H1 (cell line): ENCODE results near the gene AMY1A. TPM values are rescaled to one million over a fixed set of nuclear protein-coding genes. Genes with fewer than 3 reads are reported as not detected.
"Not testable (repeated sequence)": the region's sequence is repeated elsewhere in the genome, so short reads cannot be mapped to it uniquely, and the experiment has no call there.

Experiments used
- CTCF ChIA-PET: fragments of 300-600 bp; sonication (Branson Sonifier 250); formaldehyde crosslinking; loops from one replicate; lab custom pipeline; 2021; ENCODE audit not compliant: partially characterized antibody; lab: Charles Lee
- POLR2A ChIA-PET: fragments of 300-600 bp; sonication (Branson Sonifier 250); formaldehyde crosslinking; loops from one replicate; lab custom pipeline; 2021; ENCODE audit warnings: inconsistent platforms; ENCODE audit not compliant: partially characterized antibody; lab: Charles Lee
- DNase-seq, 2 experiments: peaks; one replicate each; pipeline versions ENCODE4 v3.0.0 to v3.0.0-alpha.2; 2010 to 2022; ENCODE audit warnings: low spot score in 2 of 2, low read depth in 1 of 2, mixed read lengths in 1 of 2
- FAIRE-seq: peaks from 2 replicates; lab custom pipeline; 2011; peaks lifted over from hg19 to GRCh38; lab: Jason Lieb, UNC
- H2AFZ ChIP-seq: 2 replicates; pipeline ENCODE4 v1.8.1; 2012; ENCODE audit warnings: low read length, inconsistent platforms
- H2AK5ac ChIP-seq: 2 replicates; pipeline ENCODE4 v1.6.1; 2013; ENCODE audit warnings: low read depth, low read length
- H2BK120ac ChIP-seq: replicated peaks from 2 replicates; pipeline ENCODE3; 2013; ENCODE audit warnings: low read depth, low read length, inconsistent platforms
- H2BK12ac ChIP-seq: 2 replicates; pipeline ENCODE4 v1.6.1; 2013; ENCODE audit warnings: low read depth, low read length
- H2BK15ac ChIP-seq: 2 replicates; pipeline ENCODE4 v1.6.1; 2013; ENCODE audit warnings: low read length
- H2BK20ac ChIP-seq: 2 replicates; pipeline ENCODE4 v1.6.1; 2013; ENCODE audit warnings: low read length
- H2BK5ac ChIP-seq: 2 replicates; pipeline ENCODE4 v1.6.1; 2013; ENCODE audit warnings: low read depth, low read length
- H3K14ac ChIP-seq: 2 replicates; pipeline ENCODE4 v1.6.1; 2013; ENCODE audit warnings: inconsistent platforms; ENCODE audit not compliant: insufficient read length
- H3K18ac ChIP-seq: 2 replicates; pipeline ENCODE4 v1.6.1; 2013; ENCODE audit warnings: low read length; ENCODE audit errors: extremely low read depth
- H3K23ac ChIP-seq: 2 replicates; pipeline ENCODE4 v1.6.1; 2013; ENCODE audit warnings: inconsistent platforms; ENCODE audit not compliant: insufficient read length
- H3K23me2 ChIP-seq: 2 replicates; pipeline ENCODE4 v1.6.1; 2013; ENCODE audit warnings: low read depth, low read length
- H3K27ac ChIP-seq: 2 replicates; pipeline ENCODE4 v1.6.1; 2011; ENCODE audit warnings: low read depth, low read length, inconsistent platforms
- H3K27me3 ChIP-seq, 4 experiments: replicated peaks in 1 of 4; 1 replicate in 1 of 4; 2 replicates in 3 of 4; pipeline versions ENCODE4 v1.6.1 to v1.8.1; 2011 to 2013; ENCODE audit warnings: low read length in 3 of 4, mild to moderate bottlenecking in 3 of 4, inconsistent platforms in 2 of 4, mixed read lengths in 2 of 4, moderate library complexity in 1 of 4; ENCODE audit not compliant: control insufficient read depth in 3 of 4, insufficient read depth in 3 of 4; ENCODE audit errors: extremely low read depth in 1 of 4
- H3K36me3 ChIP-seq, 4 experiments: 2 replicates each; pipeline versions ENCODE4 v1.6.1 to v1.8.1; 2011 to 2013; ENCODE audit warnings: mild to moderate bottlenecking in 4 of 4, low read length in 3 of 4, moderate library complexity in 2 of 4, control low read depth in 1 of 4, inconsistent platforms in 1 of 4; ENCODE audit not compliant: insufficient read depth in 4 of 4, control insufficient read depth in 2 of 4
- H3K4ac ChIP-seq: replicated peaks from 2 replicates; pipeline ENCODE3; 2013; ENCODE audit warnings: low read length, low read depth, mixed read lengths, inconsistent platforms; ENCODE audit not compliant: insufficient read length
- H3K4me1 ChIP-seq, 4 experiments: replicated peaks in 1 of 4; 1 replicate in 1 of 4; 2 replicates in 3 of 4; pipeline versions ENCODE4 v1.6.1 to v1.8.1; 2011 to 2013; ENCODE audit warnings: low read length in 3 of 4, inconsistent platforms in 2 of 4, mixed read lengths in 1 of 4; ENCODE audit not compliant: insufficient read depth in 4 of 4, control insufficient read depth in 3 of 4
- H3K4me2 ChIP-seq, 2 experiments: 2 replicates each; pipeline versions ENCODE4 v1.6.1 to v1.8.1; 2011 to 2013; ENCODE audit warnings: low read depth in 2 of 2, low read length in 2 of 2, control low read depth in 1 of 2, inconsistent platforms in 1 of 2, mild to moderate bottlenecking in 1 of 2; ENCODE audit not compliant: insufficient read depth in 1 of 2
- H3K4me3 ChIP-seq, 4 experiments: fragments of 200-600, 300-600 bp in 1 of 4; sonication (generic), shearing (Covaris generic), sonication (Bioruptor Twin) in 1 of 4; 2 replicates each; pipeline versions ENCODE4 v1.5.1 to v1.8.1; 2011 to 2016; ENCODE audit warnings: low read length in 4 of 4, low read depth in 3 of 4, control low read depth in 2 of 4, inconsistent platforms in 2 of 4, mild to moderate bottlenecking in 2 of 4, mixed read lengths in 1 of 4, moderate library complexity in 1 of 4; ENCODE audit not compliant: insufficient read depth in 2 of 4; ENCODE audit errors: extremely low read depth in 1 of 4
- H3K56ac ChIP-seq: replicated peaks from 2 replicates; pipeline ENCODE3; 2013; ENCODE audit warnings: low read depth, mild to moderate bottlenecking, mixed read lengths, low read length, inconsistent platforms; ENCODE audit not compliant: insufficient read length
- H3K79me1 ChIP-seq: 2 replicates; pipeline ENCODE4 v1.6.1; 2013; ENCODE audit warnings: low read depth, low read length, control low read depth
- H3K79me2 ChIP-seq, 2 experiments: 2 replicates each; pipeline versions ENCODE4 v1.6.1 to v1.8.1; 2012 to 2013; ENCODE audit warnings: low read length in 2 of 2, mild to moderate bottlenecking in 2 of 2, inconsistent platforms in 1 of 2; ENCODE audit not compliant: insufficient read depth in 2 of 2, control insufficient read depth in 1 of 2
- H3K9ac ChIP-seq, 4 experiments: replicated peaks in 1 of 4; 1 replicate in 1 of 4; 2 replicates in 3 of 4; pipeline versions ENCODE4 v1.6.1 to v1.8.1; 2011 to 2013; ENCODE audit warnings: low read depth in 3 of 4, low read length in 3 of 4, control low read depth in 2 of 4, mild to moderate bottlenecking in 2 of 4, moderate library complexity in 2 of 4, inconsistent platforms in 1 of 4; ENCODE audit errors: extremely low read depth in 1 of 4
- H3K9me3 ChIP-seq, 2 experiments: 2 replicates each; pipeline versions ENCODE4 v1.6.1 to v1.8.1; 2012 to 2013; ENCODE audit warnings: mild to moderate bottlenecking in 2 of 2, moderate library complexity in 2 of 2, control low read depth in 1 of 2, inconsistent platforms in 1 of 2, low read depth in 1 of 2, low read length in 1 of 2, mixed read lengths in 1 of 2; ENCODE audit not compliant: insufficient read depth in 2 of 2
- H4K20me1 ChIP-seq, 2 experiments: replicated peaks in 1 of 2; 2 replicates each; pipeline versions ENCODE3 to v1.8.1; 2011 to 2013; ENCODE audit warnings: inconsistent platforms in 2 of 2, low read length in 2 of 2, mild to moderate bottlenecking in 1 of 2; ENCODE audit not compliant: insufficient read depth in 2 of 2, control insufficient read depth in 1 of 2
- H4K5ac ChIP-seq: 2 replicates; pipeline ENCODE4 v1.6.1; 2013; ENCODE audit warnings: low read length, low read depth, mixed read lengths, inconsistent platforms; ENCODE audit not compliant: insufficient read length
- H4K8ac ChIP-seq: 2 replicates; pipeline ENCODE4 v1.8.0; 2013; ENCODE audit warnings: mild to moderate bottlenecking, moderate library complexity, low read length, inconsistent platforms; ENCODE audit not compliant: insufficient read depth; ENCODE audit errors: extremely low read depth
- H4K91ac ChIP-seq: replicated peaks from 2 replicates; pipeline ENCODE3; 2013; ENCODE audit warnings: low read length, mixed read lengths, inconsistent platforms; ENCODE audit not compliant: insufficient read length
- WGBS, 2 experiments: shearing (Covaris generic) in 1 of 2; methylation state at CpG; one replicate each; pipeline versions ENCODE4 v1.1.6 to v1.1.7; 2013 to 2015; ENCODE audit warnings: low lambda C conversion rate in 2 of 2, mixed read lengths in 2 of 2, inconsistent platforms in 1 of 2, low coverage in 1 of 2, missing lambda C conversion rate in 1 of 2; ENCODE audit not compliant: insufficient replicate concordance in 2 of 2, insufficient coverage in 1 of 2, insufficient read length in 1 of 2; ENCODE audit errors: extremely low coverage in 1 of 2, missing lambda C conversion rate in 1 of 2; 5-methylcytosine and 5-hydroxymethylcytosine counted together
- polyA plus RNA-seq, 7 experiments: library from polyadenylated mRNA; depleted of rRNA in 3 of 7; stranded (reverse) in 5 of 7; unstranded in 2 of 7; fragments of >200 nt in 5 of 7; fragments of 200-250 nt in 2 of 7; gene quantifications; 1 replicate in 5 of 7; 2 replicates in 1 of 7; 4 replicates in 1 of 7; pipeline versions ENCODE4 v1.2.1 to v1.2.3, GENCODE V29; 2011 to 2013; ENCODE audit warnings: missing spikeins in 2 of 7, mixed read lengths in 2 of 7
- total RNA-seq: library from RNA; stranded (reverse); fragmentation: NEBNext Ultra II Directional; extraction: Animal tissue kit (Norgen Biotek cat#: 25700); gene quantifications from 2 replicates; pipeline ENCODE4 v1.2.1, GENCODE V29; 2021

AMY1A gene
- total and polyA plus RNA-seq, 2 of the 8 experiments (the other 6 are each of a cell fraction or from before 2014, with no cell fraction given), result not detected

- WGBS, 2 experiments, result no CpG with 5 or more reads among the region's 3 CpGs
- DNase-seq, H3K23ac ChIP-seq, CTCF ChIA-PET, H4K5ac ChIP-seq, H3K79me1 ChIP-seq, H2BK5ac ChIP-seq, H3K56ac ChIP-seq, H3K4ac ChIP-seq, POLR2A ChIA-PET, H3K27ac ChIP-seq, H3K23me2 ChIP-seq, H2BK120ac ChIP-seq, H2AK5ac ChIP-seq, FAIRE-seq, H4K8ac ChIP-seq, H3K27me3 ChIP-seq, H3K4me2 ChIP-seq, H4K20me1 ChIP-seq, H3K4me3 ChIP-seq, H2AFZ ChIP-seq, H2BK15ac ChIP-seq, H2BK12ac ChIP-seq, H2BK20ac ChIP-seq, H3K79me2 ChIP-seq, H3K9me3 ChIP-seq, H3K14ac ChIP-seq, H3K18ac ChIP-seq, H3K4me1 ChIP-seq, H3K9ac ChIP-seq, H3K36me3 ChIP-seq, H4K91ac ChIP-seq: not testable (repeated sequence)
Measured at GRCh38 chr1:103650305-103650704, 5.3 kb upstream of the AMY1A start.

DNA sequence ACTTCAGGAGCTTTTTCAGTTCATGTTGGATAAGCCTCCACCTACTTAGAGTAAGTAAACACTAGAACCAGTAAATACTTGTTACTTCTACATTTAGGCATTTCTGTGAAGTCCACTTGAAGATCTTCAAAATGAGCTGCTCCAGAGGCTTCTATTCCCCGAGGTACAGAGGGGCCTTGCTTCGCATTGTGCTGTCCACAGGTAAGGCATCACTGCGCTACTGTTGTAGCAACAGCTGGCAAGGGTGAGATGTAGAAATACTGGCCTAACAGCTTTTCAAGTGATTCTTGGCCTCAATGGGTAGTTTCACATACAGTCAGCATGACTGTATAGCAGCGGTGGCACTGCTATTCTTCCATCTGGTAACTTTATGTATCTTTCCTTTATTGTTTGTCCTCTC, 4.7 kb upstream of the AMY1A start:
- H2BK5ac ChIP-seq, H3K14ac ChIP-seq, H2BK20ac ChIP-seq, H3K9me3 ChIP-seq, H3K79me2 ChIP-seq, H3K4me1 ChIP-seq, H3K9ac ChIP-seq, H2BK12ac ChIP-seq, H3K79me1 ChIP-seq, H3K56ac ChIP-seq, H3K4me2 ChIP-seq, POLR2A ChIA-PET, H3K18ac ChIP-seq, FAIRE-seq, H3K23ac ChIP-seq, H3K4me3 ChIP-seq, H3K36me3 ChIP-seq, H2BK120ac ChIP-seq, H2AK5ac ChIP-seq, H3K23me2 ChIP-seq, H3K4ac ChIP-seq, H4K91ac ChIP-seq, H3K27me3 ChIP-seq, H2AFZ ChIP-seq, DNase-seq, H4K5ac ChIP-seq, H4K20me1 ChIP-seq, CTCF ChIA-PET, H2BK15ac ChIP-seq, H3K27ac ChIP-seq, H4K8ac ChIP-seq: not testable (repeated sequence)
- no CpG with 5 or more reads among the region's 4 CpGs for WGBS, 2 experiments
